Activated T-cell treated with anti-CD3 and anti-CD28 coated beads, Interleukin-2, amount 50 U/mL, for 24 hours (primary cell): ENCODE results near the gene NCKAP5.

Experiments used
- DNase-seq: peaks from one replicate; pipeline ENCODE4 v3.0.0-alpha.2; 2020
- H3K27ac Mint-ChIP-seq: 2 replicates; pipeline ENCODE4 v1.8.0; 2020; ENCODE audit warnings: mild to moderate bottlenecking, mixed read lengths
- H3K27me3 Mint-ChIP-seq: 2 replicates; pipeline ENCODE4 v1.8.0; 2020; ENCODE audit warnings: mixed read lengths
- H3K36me3 Mint-ChIP-seq: 2 replicates; pipeline ENCODE4 v1.8.0; 2020; ENCODE audit warnings: low read depth, mixed read lengths
- H3K4me1 Mint-ChIP-seq: 2 replicates; pipeline ENCODE4 v1.8.0; 2020; ENCODE audit warnings: low read depth, mixed read lengths
- H3K4me3 Mint-ChIP-seq: 2 replicates; pipeline ENCODE4 v1.8.0; 2020; ENCODE audit warnings: mild to moderate bottlenecking, moderate library complexity, mixed read lengths
- H3K9me3 Mint-ChIP-seq: 2 replicates; pipeline ENCODE4 v1.8.0; 2020; ENCODE audit warnings: mixed read lengths

Gene NCKAP5

DNA sequence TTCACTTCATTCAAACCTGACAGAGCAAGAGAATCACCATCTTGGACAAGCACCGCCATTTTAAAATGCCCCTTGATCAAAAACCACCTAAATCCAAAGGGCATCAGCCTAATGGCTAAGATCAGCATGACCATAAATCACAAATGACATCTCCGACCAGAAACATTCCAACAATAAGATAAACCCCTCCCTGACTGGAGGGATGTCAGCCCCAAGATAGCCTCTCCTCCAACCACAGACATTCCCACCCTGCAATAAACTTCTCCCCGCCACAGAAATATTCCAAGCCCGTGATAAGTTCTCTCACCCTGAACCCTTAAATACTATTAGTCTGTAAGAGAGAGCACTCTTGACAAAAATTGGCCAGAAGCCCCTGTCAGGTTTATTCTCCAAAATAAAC lies 876.7 kb downstream of the NCKAP5 start:
- H3K36me3 Mint-ChIP-seq: no peaks in the 10 kb centered on the region
- H3K27me3 Mint-ChIP-seq: no peaks in the 10 kb centered on the region
- DNase-seq: no peak
- H3K27ac Mint-ChIP-seq: no peak overlapping the region
- no peaks in the 10 kb centered on the region for H3K4me1 Mint-ChIP-seq
- H3K9me3 Mint-ChIP-seq: peaks cover 3% of the 10 kb centered on the region
- H3K4me3 Mint-ChIP-seq: no peak overlapping the region

DNA sequence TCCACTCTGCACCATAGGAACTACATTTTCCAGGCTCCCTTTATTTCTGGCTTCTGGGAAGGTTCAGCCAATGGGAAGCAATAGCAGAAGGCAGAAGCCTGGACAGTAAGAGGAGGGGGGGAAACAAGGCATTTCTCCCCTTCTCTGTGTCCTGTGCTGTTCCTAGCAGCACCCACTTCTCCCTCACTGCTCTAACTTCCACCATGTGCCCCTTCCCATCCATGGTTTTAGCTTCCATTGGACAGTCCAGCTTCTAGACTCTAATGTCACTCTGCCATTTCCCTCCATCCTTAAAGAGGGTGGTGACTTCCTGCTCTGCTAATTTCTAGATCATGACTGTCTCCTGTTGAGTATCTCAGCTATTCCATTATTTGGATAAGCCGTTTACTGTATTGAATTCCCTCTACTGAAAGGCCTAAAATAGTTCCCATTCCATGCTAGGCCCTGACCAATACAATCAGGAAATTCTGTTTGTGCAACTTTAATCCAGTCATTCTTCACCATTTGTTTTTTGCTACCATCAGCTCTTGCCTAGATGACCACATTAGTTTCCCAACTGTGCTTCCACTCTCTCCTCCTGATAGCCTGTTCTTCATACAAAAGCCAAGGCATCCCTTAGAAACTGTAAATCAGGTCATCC lies 877.5 kb downstream of the NCKAP5 start:
- H3K27ac Mint-ChIP-seq: no peak overlapping the region

DNA sequence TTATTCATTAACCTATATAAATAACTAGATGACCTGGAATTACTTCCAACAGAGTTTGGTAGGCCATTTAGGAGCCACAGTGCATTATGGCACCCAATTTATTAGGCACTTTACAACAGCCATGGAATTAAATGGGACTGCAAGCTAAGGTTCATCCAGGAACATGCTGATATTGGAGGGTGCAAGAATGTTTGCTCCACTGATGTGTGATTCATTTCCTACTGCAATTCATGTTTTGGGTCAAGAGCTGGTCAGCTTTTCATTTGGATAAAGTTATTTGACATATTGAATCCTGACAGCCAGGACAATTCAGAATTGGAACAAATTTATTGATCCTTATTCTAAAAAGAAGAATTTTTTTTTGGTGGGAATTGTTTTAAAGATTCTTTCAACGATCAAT lies 886.5 kb downstream of the NCKAP5 start:
- H3K9me3 Mint-ChIP-seq: no peaks in the 10 kb centered on the region
- H3K36me3 Mint-ChIP-seq: no peaks in the 10 kb centered on the region
- no peaks in the 10 kb centered on the region for H3K27me3 Mint-ChIP-seq
- H3K4me1 Mint-ChIP-seq: no peaks in the 10 kb centered on the region
- H3K4me3 Mint-ChIP-seq: no peak overlapping the region
- DNase-seq: no peak
- H3K27ac Mint-ChIP-seq: no peak overlapping the region

More for the DNA sequence above, 877.5 kb downstream of the NCKAP5 start:
- Mint-ChIP-seq H3K9me3 (no peaks in the 10 kb centered on the region), H3K36me3 (no peaks in the 10 kb centered on the region), H3K4me1 (no peaks in the 10 kb centered on the region), H3K4me3 (no peak overlapping the region), H3K27me3 (no peaks in the 10 kb centered on the region)
- no peak for DNase-seq

DNA sequence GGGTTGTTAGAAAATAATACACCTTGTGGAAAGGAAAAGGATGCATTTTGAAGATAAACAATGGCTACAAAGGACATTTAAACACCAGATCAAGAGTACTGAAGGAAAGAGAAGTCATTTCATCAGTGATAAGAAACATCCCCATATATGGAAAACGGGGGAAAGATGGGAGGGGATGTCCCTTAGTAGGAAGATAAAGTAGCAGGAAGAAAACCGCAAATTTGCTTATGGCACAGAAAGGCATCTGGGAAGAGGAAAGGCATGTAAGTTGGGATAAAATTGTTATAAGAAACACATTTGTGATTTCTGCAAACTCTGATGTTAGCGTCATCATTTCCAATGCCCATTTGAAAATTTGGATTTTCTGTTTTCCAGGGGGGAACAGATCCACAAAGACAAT lies 887.7 kb downstream of the NCKAP5 start:
- Mint-ChIP-seq H3K4me1 (no peaks in the 10 kb centered on the region), H3K36me3 (no peaks in the 10 kb centered on the region), H3K4me3 (no peak overlapping the region), H3K27ac (no peak overlapping the region), H3K27me3 (no peaks in the 10 kb centered on the region), H3K9me3 (no peaks in the 10 kb centered on the region)
- DNase-seq: no peak

DNA sequence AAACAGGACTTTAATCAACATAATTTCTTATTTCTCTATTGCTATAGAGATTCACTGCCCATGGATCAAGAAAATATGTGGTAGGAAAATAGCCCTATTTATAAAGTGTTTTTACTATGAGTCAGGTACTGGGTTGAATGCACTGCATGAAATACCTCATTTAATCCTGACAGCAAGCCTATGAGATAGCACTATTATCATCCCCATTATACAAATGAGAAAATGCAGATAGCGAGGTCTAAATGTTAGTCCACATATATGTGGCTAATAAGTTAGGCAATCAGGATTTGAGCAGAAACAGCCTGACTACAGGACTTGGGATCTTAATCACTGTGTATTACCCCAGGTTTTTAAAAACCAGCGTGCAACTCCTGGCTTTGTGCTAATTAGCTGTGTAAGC lies 889.8 kb downstream of the NCKAP5 start:
- Mint-ChIP-seq H3K4me3 (no peak overlapping the region), H3K27ac (no peak overlapping the region), H3K27me3 (no peaks in the 10 kb centered on the region), H3K9me3 (no peaks in the 10 kb centered on the region), H3K36me3 (no peaks in the 10 kb centered on the region), H3K4me1 (no peaks in the 10 kb centered on the region)
- no peak for DNase-seq

DNA sequence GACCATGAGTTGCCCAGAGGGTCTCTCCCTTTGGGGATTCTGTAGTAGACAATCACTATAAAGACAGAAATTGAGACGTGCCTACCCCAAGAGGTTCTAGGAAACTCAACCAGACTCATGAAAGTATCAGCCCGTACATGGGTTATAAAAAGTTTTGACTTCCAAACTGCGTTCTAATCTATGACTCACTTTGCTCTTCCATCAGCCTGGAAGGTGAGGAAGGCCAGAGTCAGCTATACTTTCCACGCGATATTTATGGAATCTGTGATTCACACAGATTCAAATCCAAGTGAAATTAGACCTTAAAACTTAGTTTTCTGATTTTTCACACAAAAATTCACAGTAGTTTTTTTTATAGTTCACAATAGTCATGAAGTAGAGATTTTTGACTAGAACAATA lies 890.6 kb downstream of the NCKAP5 start:
- H3K4me1 Mint-ChIP-seq: no peaks in the 10 kb centered on the region

DNA sequence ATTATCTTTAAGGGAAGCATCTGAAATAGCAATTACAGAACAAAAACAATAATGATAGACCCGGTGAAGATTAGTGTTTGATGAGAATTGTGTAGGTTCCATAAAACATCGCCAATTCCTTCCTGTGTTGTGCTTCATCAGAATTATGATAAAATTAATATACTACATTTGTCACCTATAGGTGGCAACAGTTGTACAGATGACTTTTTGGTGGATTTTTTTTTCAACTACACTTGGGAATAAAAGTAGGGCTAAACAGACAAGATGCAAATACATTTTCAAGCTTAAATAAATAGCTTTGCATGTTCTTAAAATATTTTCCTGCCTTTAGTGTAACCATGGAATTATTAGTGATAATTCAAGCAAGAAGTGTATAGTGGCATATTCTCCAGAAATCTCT lies 891.3 kb downstream of the NCKAP5 start:
- H3K27me3 Mint-ChIP-seq: peaks cover 11% of the 10 kb centered on the region
- no peaks in the 10 kb centered on the region for H3K9me3 Mint-ChIP-seq
- no peaks in the 10 kb centered on the region for H3K36me3 Mint-ChIP-seq

More for the DNA sequence above, 890.6 kb downstream of the NCKAP5 start:
- peaks cover 5% of the 10 kb centered on the region for H3K27me3 Mint-ChIP-seq
- no peak overlapping the region for H3K4me3 Mint-ChIP-seq
- no peak for DNase-seq
- H3K27ac Mint-ChIP-seq: no peak overlapping the region
- H3K9me3 Mint-ChIP-seq: no peaks in the 10 kb centered on the region
- no peaks in the 10 kb centered on the region for H3K36me3 Mint-ChIP-seq

DNA sequence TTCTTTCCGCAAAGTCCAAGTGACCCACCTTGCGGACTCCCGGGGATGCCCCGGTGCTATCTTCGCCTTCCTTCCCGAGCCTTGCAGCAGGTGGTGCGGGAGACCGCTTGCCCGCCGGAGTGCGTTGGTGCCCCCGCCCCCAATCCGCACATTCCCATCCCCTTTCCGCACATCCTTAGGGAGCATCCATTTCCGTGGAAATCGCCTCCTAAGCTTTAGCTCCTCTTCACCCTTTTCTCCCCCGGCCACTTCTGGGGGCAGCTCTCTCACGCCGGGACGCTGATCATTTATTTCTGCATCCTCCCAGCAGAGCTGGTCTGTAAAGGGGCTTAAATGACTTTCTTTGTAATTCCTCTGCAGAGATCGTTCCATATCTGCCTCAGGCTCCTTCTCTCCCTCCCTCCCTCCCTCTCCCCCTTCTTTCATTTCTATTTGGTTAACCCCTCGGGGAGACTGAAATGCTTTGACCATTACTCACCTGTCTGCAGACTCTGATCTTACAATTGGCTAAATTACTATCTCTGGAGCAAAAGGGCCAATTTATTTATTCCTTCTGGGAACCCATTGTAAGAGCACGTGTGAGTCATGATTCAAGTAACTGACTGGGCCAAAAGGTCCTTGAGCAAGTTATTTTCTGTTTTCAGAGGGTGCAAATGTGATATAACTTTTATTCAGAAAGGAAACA lies 897.0 kb downstream of the NCKAP5 start:
- Mint-ChIP-seq H3K27ac (peak overlapping the region; percentile 33), H3K27me3 (peaks cover 52% of the 10 kb centered on the region), H3K9me3 (no peaks in the 10 kb centered on the region), H3K4me3 (no peak overlapping the region), H3K36me3 (no peaks in the 10 kb centered on the region), H3K4me1 (peaks cover 4% of the 10 kb centered on the region)
- no peak for DNase-seq

More for the DNA sequence above, 891.3 kb downstream of the NCKAP5 start:
- no peak overlapping the region for H3K4me3 Mint-ChIP-seq
- DNase-seq: no peak
- H3K4me1 Mint-ChIP-seq: no peaks in the 10 kb centered on the region
- H3K27ac Mint-ChIP-seq: no peak overlapping the region

DNA sequence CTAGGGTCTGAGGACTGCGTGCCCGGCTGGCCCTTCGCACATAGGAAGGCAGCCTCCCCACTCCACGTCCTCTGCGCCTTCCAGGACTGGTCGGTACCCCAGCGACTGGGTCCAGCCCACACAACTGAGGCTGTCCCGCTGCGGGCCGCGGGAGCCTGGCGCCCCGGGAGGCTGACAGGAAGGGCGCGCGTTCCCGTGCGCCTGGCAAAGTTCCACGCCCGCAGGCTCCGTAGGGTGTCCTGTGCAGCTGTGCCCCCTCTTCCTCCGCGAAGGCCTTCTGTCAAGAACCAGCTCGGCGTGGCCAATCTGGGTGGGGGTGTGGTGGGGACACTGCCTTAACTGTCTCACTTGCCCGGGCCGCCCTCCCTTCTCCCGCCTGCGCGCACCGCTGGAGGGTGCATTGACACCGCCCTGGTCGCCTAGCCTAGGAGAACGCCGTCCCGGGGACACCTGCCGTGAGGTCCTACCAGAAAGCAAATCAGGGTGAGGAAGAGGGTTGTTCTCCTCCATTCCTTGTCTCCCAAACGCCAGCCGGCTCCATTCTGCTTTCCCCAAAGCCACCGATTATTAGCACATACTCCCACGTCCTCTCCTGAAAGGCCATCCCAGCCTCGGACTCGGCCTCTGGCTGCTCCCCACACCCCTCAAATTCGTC lies 897.6 kb downstream of the NCKAP5 start:
- no peak for DNase-seq
- H3K4me3 Mint-ChIP-seq: no peak overlapping the region
- H3K9me3 Mint-ChIP-seq: no peaks in the 10 kb centered on the region
- H3K27me3 Mint-ChIP-seq: peaks cover 59% of the 10 kb centered on the region
- no peaks in the 10 kb centered on the region for H3K36me3 Mint-ChIP-seq
- peaks cover 4% of the 10 kb centered on the region for H3K4me1 Mint-ChIP-seq
- H3K27ac Mint-ChIP-seq: peak overlapping the region; percentile 33

DNA sequence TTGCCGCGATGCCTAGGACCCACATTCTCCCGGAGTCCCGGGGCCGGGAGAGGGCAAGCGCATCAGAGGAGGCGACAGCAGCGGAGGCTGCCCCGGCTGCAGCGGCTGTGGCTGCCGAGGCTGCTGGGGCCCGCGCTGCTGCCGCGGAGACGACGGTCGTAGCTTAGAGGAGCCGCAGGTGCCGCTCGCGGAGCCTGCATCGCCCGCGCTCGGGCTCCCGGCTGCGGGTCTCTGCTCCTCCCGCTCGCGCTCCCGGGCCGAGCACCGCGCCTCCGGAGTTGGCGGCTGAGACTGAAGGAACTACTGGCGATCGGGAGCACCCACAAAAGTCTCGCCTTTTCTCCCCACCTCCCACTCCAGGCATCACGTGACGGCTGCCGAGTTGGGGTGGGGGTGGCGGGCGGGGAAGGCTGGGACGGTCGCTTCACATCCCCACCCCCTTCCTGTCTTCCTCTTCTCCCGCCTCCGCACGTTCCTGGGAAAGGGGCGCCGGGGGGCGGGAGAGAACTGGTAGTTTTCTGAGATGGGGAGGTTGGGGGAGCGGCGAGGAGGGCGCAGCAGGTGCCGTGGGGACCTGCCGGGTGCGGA lies 898.3 kb downstream of the NCKAP5 start, which contains the start of gene LYPD1:
LYPD1 (minus strand) TSS at position 298 of the 588 bp plus-strand sequence; CDS start at position 25, 273 bp downstream.
- H3K27me3 Mint-ChIP-seq: peaks cover 63% of the 10 kb centered on the region
- DNase-seq: no peak
- peak within 1 kb of the TSS; percentile 33 for H3K27ac Mint-ChIP-seq
- H3K4me1 Mint-ChIP-seq: peaks cover 4% of the 10 kb centered on the region
- no peaks in the 10 kb centered on the region for H3K36me3 Mint-ChIP-seq
- no peak within 1 kb of the TSS for H3K4me3 Mint-ChIP-seq
- H3K9me3 Mint-ChIP-seq: no peaks in the 10 kb centered on the region

DNA sequence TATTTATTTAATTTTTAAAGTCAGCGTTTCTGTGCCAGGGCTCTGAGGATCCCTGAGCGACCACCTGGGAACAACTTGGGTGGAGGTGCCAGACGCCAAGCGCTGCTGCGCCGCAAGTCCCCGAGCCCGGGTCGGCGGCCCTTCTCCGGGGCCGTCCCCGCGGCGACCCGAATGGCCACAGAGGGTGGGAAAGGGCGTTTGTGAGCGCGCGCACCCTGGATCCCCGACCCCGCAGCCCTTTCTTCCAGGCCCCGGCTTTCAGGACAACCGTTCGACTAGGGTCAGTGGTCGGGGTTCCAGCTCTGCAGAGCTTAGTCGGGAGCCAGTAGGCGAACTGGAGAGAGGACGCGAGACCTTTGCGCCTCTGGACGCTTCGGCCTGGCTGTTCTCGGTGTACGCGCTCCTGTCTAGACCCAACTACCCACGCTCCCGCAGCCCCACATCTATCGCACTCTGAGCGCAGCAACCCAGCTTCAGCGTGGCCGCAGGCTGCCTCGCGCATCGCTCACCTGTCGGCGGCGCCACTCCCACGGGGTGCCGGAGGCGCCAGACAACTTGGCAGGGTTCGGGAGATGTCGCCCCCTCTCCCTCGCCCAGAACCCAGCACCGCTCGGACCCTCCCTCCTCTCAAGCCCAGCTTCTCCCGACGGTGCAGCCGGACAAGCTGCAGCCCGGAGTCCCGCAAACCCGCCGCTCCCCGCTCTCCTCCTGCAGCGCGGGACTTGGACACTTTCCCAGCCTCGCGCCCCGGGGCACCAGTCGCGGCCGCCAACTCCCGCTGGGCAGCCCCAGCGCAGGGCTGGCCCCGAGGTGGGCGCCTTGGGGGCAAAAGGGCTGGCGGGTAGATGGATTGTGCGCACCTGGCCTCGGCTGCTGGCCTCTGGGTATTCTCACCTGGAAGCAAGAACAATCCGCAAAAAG lies 899.0 kb downstream of the NCKAP5 start:
- Mint-ChIP-seq H3K4me1 (peaks cover 4% of the 10 kb centered on the region), H3K27ac (no peak overlapping the region), H3K9me3 (no peaks in the 10 kb centered on the region), H3K36me3 (no peaks in the 10 kb centered on the region), H3K4me3 (no peak overlapping the region), H3K27me3 (peaks cover 63% of the 10 kb centered on the region)
- DNase-seq: no peak

DNA sequence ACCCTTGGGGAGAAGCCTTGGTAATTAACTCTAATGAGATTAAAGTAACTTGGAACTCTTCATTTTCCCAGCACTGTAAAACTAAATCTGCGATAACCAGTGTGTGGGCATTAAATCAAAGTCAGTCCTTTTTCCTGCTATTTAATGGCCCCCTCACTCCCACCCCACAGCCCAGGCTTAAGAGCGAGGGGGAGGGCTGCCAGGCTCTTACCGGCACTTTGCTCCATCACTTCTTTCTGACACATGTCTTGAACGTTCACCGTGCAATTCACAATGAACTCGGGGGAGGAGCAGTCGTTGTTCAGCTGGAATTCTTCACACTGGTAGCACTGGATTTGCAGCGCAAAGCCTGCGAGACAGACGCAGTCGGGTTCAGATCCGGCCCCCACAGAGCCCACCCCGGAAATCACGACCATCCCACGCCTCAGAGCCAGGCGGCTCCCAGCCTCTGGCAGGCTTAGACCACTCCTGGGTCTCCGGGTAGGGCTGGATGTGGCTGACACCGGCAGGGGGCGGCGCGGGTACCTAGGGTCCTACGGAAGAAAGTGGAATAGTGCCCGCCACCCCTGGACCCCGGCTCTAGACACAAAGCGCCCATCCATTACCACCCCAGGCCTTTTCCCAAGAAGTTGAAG lies 900.0 kb downstream of the NCKAP5 start:
- H3K4me1 Mint-ChIP-seq: peaks cover 4% of the 10 kb centered on the region
- H3K4me3 Mint-ChIP-seq: no peak overlapping the region
- no peaks in the 10 kb centered on the region for H3K9me3 Mint-ChIP-seq
- no peak overlapping the region for H3K27ac Mint-ChIP-seq
- H3K36me3 Mint-ChIP-seq: no peaks in the 10 kb centered on the region
- no peak for DNase-seq
- peaks cover 63% of the 10 kb centered on the region for H3K27me3 Mint-ChIP-seq

DNA sequence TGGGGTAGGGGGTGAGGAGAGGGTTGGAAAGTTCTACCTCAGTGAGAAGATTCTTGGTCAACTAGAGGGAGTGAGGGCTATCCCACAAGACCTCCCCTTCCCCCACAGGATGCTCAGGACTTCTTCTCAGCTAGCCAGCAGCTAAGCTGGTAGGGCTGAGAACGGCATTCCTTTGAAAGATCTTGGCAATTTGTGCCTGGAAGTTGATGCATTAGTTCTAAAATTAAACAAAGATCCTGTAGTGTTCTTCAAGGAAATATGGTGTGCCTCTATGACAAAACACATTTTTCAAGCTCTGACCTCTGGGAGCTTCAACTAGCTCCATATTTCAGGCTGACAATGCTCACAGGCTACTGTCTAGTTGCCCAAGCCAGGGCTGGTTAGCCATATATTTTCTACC lies 900.6 kb downstream of the NCKAP5 start:
- Mint-ChIP-seq H3K4me1 (peaks cover 4% of the 10 kb centered on the region), H3K27ac (no peak overlapping the region), H3K27me3 (peaks cover 59% of the 10 kb centered on the region), H3K4me3 (no peak overlapping the region), H3K9me3 (no peaks in the 10 kb centered on the region), H3K36me3 (no peaks in the 10 kb centered on the region)
- DNase-seq: no peak
